ENCODE data around the gene RNASEH2A.

- TF ChIP-seq, protein P1, sequence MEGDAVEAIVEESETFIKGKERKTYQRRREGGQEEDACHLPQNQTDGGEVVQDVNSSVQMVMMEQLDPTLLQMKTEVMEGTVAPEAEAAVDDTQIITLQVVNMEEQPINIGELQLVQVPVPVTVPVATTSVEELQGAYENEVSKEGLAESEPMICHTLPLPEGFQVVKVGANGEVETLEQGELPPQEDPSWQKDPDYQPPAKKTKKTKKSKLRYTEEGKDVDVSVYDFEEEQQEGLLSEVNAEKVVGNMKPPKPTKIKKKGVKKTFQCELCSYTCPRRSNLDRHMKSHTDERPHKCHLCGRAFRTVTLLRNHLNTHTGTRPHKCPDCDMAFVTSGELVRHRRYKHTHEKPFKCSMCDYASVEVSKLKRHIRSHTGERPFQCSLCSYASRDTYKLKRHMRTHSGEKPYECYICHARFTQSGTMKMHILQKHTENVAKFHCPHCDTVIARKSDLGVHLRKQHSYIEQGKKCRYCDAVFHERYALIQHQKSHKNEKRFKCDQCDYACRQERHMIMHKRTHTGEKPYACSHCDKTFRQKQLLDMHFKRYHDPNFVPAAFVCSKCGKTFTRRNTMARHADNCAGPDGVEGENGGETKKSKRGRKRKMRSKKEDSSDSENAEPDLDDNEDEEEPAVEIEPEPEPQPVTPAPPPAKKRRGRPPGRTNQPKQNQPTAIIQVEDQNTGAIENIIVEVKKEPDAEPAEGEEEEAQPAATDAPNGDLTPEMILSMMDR (IDR thresholded peaks at IDR 0.05) = no peak
- TF ChIP-seq POLR2AphosphoS5 (IDR thresholded peaks at IDR 0.05) = no peak
Observed at GRCh38 chr19:12834566-12834943, 28.2 kb downstream of the RNASEH2A start, which contains the start of gene RTBDN.
